ENCODE data around the gene APLF.

DNA sequence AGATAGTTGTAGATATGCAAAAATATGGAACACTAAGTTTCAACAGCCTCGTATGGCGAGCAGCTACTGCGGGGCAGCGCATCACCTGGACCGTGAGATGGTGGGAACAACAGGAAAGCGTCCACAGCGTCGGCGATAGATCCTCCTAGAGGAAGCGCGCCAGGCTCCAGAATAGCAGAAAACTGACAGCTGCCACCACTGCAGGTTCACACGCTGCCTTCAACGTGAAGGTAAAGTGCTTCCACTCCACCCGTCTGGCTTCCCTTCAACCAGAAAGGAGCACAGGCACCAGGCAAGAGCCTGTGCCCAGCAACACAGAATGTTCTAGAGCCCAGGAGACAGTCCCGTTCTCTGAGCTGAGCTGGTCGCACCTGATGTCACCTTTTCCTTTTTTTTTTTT, 20.3 kb upstream of the APLF start:
- no peak for TF ChIP-seq CTCF (IDR thresholded peaks at IDR 0.05)
- TF ChIP-seq EP300 (IDR thresholded peaks at IDR 0.05): no peak

All from ovary (tissue), 3 donors.